Measurements from ENCODE around the gene FZD7.
A peak's percentile ranks its signal among the peaks of the same experiment; 100 is the strongest.

Gene FZD7

GRCh38 chr2:202035089-202035940 lies 1.7 kb downstream of the FZD7 start:
- no peak for TF ChIP-seq Cebpa-rat (IDR thresholded peaks at IDR 0.05)
- peak overlapping the region; percentile 97 for H3K4me2 ChIP-seq
- H4K20me1 ChIP-seq, result peaks cover 18% of the 10 kb centered on the region

GRCh38 chr2:202035941-202036372 lies 2.3 kb downstream of the FZD7 start:
- peaks cover 44% of the 10 kb centered on the region for H3K4me1 ChIP-seq
- no peak overlapping the region for H3K4me2 ChIP-seq
- no peaks in the 10 kb centered on the region for H3K36me3 ChIP-seq
- TF ChIP-seq Cebpa-rat (IDR thresholded peaks at IDR 0.05), result no peak
- no peak overlapping the region for H3K27ac ChIP-seq
- peaks cover 63% of the 10 kb centered on the region for H3K27me3 ChIP-seq
- H3K4me3 ChIP-seq, result no peak overlapping the region
- no peak overlapping the region for H3K9ac ChIP-seq
- H3K9me3 ChIP-seq, result no peaks in the 10 kb centered on the region
- peaks cover 18% of the 10 kb centered on the region for H4K20me1 ChIP-seq

More at GRCh38 chr2:202035089-202035940, 1.7 kb downstream of the FZD7 start:
- H3K9ac ChIP-seq, result no peak overlapping the region
- peak overlapping the region; percentile 86 for H3K4me3 ChIP-seq
- H3K4me1 ChIP-seq, result peaks cover 41% of the 10 kb centered on the region
- H3K27me3 ChIP-seq, result peaks cover 64% of the 10 kb centered on the region
- H3K27ac ChIP-seq, result no peak overlapping the region
- H3K36me3 ChIP-seq, result no peaks in the 10 kb centered on the region
- H3K9me3 ChIP-seq, result no peaks in the 10 kb centered on the region

DNA sequence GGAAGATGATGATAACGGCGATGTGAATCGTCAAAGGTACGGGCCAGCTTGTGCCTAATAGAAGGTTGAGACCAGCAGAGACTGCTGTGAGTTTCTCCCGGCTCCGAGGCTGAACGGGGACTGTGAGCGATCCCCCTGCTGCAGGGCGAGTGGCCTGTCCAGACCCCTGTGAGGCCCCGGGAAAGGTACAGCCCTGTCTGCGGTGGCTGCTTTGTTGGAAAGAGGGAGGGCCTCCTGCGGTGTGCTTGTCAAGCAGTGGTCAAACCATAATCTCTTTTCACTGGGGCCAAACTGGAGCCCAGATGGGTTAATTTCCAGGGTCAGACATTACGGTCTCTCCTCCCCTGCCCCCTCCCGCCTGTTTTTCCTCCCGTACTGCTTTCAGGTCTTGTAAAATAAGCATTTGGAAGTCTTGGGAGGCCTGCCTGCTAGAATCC lies 3.0 kb downstream of the FZD7 start:
- no peak for TF ChIP-seq Cebpa-rat (IDR thresholded peaks at IDR 0.05)
- H3K4me3 ChIP-seq, result no peak overlapping the region
- peaks cover 44% of the 10 kb centered on the region for H3K4me1 ChIP-seq
- peaks cover 18% of the 10 kb centered on the region for H4K20me1 ChIP-seq
- no peaks in the 10 kb centered on the region for H3K36me3 ChIP-seq
- peak overlapping the region; percentile 11; the same call in 1 of the 2 replicates for H3K4me2 ChIP-seq
- no peaks in the 10 kb centered on the region for H3K9me3 ChIP-seq
- no peak overlapping the region for H3K9ac ChIP-seq
- H3K27ac ChIP-seq, result no peak overlapping the region
- H3K27me3 ChIP-seq, result peaks cover 56% of the 10 kb centered on the region

- H3K36me3 ChIP-seq, result no peaks in the 10 kb centered on the region
- peaks cover 51% of the 10 kb centered on the region for H3K27me3 ChIP-seq
- no peak for TF ChIP-seq Cebpa-rat (IDR thresholded peaks at IDR 0.05)
- no peak overlapping the region for H3K27ac ChIP-seq
- H3K9me3 ChIP-seq, result no peaks in the 10 kb centered on the region
- H3K4me1 ChIP-seq, result peaks cover 42% of the 10 kb centered on the region
- H3K4me2 ChIP-seq, result peak overlapping the region; percentile 11; the same call in 1 of the 2 replicates
- H4K20me1 ChIP-seq, result peaks cover 18% of the 10 kb centered on the region
- H3K4me3 ChIP-seq, result no peak overlapping the region
- H3K9ac ChIP-seq, result no peak overlapping the region
Observed at GRCh38 chr2:202037086-202037485, 3.4 kb downstream of the FZD7 start.

GRCh38 chr2:202038471-202039277 lies 5.0 kb downstream of the FZD7 start:
- Histone ChIP-seq H4K20me1 (peaks cover 18% of the 10 kb centered on the region), H3K4me2 (0 out of 2 replicates have a peak overlapping the region, but pooled peaks have one; percentile 17), H3K9ac (no peak overlapping the region), H3K9me3 (no peaks in the 10 kb centered on the region), H3K4me1 (peaks cover 34% of the 10 kb centered on the region), H3K27ac (no peak overlapping the region), H3K27me3 (peaks cover 39% of the 10 kb centered on the region), H3K36me3 (no peaks in the 10 kb centered on the region), H3K4me3 (no peak overlapping the region)
- no peak for TF ChIP-seq Cebpa-rat (IDR thresholded peaks at IDR 0.05)

GRCh38 chr2:202039278-202040078 lies 5.8 kb downstream of the FZD7 start:
- H3K9me3 ChIP-seq, result no peaks in the 10 kb centered on the region
- no peak overlapping the region for H3K9ac ChIP-seq
- no peak overlapping the region for H3K27ac ChIP-seq
- H4K20me1 ChIP-seq, result peaks cover 15% of the 10 kb centered on the region
- peaks cover 34% of the 10 kb centered on the region for H3K4me1 ChIP-seq
- no peaks in the 10 kb centered on the region for H3K36me3 ChIP-seq
- no peak for TF ChIP-seq Cebpa-rat (IDR thresholded peaks at IDR 0.05)
- H3K27me3 ChIP-seq, result peaks cover 35% of the 10 kb centered on the region
- no peak overlapping the region for H3K4me3 ChIP-seq
- H3K4me2 ChIP-seq, result 0 out of 2 replicates have a peak overlapping the region, but pooled peaks have one; percentile 17

- Histone ChIP-seq H3K4me2 (no peak overlapping the region), H3K9ac (no peak overlapping the region), H3K4me1 (peaks cover 26% of the 10 kb centered on the region), H3K27ac (no peak overlapping the region), H3K36me3 (no peaks in the 10 kb centered on the region), H3K4me3 (no peak overlapping the region), H4K20me1 (peaks cover 7% of the 10 kb centered on the region), H3K27me3 (peaks cover 27% of the 10 kb centered on the region), H3K9me3 (no peaks in the 10 kb centered on the region)
- TF ChIP-seq Cebpa-rat (IDR thresholded peaks at IDR 0.05), result no peak
Observed at GRCh38 chr2:202040079-202040844, 6.6 kb downstream of the FZD7 start.

- Histone ChIP-seq H3K9me3 (no peaks in the 10 kb centered on the region), H3K4me2 (no peak overlapping the region), H4K20me1 (no peaks in the 10 kb centered on the region), H3K4me3 (no peak overlapping the region), H3K36me3 (no peaks in the 10 kb centered on the region), H3K9ac (no peak overlapping the region), H3K27me3 (peaks cover 5% of the 10 kb centered on the region; the same call in 1 of the 2 replicates), H3K4me1 (peaks cover 12% of the 10 kb centered on the region), H3K27ac (no peak overlapping the region)
- TF ChIP-seq Cebpa-rat (IDR thresholded peaks at IDR 0.05), result no peak
Observed at GRCh38 chr2:202042444-202042843, 8.8 kb downstream of the FZD7 start.

Measured in BLaER1 (cell line).